ENCODE results near the gene SEMA6C.

SEMA6C gene

DNA sequence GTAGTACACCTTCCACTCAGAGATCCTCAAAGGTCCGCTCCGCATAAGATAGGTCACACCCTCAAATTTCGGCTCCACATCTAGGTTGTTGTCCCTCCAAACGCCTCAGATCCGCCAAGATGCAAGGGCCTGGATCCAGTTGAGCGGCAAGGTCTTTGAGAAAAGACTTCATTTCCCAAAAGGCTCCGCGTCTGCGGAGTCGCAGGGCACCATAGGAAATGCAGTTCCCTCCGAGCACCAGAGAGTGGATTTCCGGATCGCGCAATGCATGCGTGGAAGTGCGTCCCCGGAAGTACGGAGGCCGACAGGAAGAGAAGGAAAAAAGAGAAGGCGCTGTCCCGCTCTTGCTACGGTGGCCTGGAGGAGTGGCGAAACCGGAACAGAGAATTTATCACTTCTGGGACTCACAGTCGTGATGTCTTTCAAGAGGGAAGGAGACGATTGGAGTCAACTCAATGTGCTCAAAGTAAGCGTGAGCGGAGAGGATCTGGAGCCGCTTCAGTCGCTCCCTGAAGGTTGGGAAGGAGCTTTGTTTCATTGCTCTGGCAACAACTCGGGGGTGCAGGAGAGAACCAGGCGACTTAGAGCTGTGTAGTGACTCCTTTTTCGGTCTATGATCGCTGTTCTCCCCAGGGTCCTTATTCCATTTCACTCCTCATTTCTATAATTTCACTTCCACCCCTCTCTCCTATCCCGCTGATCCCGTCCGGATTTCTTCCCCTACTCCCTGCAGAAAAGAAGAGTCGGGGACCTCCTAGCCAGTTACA lies 19.5 kb upstream of the SEMA6C start, which contains the start of the genes LYSMD1 and SCNM1 (continued):
- TF ChIP-seq, protein P1, sequence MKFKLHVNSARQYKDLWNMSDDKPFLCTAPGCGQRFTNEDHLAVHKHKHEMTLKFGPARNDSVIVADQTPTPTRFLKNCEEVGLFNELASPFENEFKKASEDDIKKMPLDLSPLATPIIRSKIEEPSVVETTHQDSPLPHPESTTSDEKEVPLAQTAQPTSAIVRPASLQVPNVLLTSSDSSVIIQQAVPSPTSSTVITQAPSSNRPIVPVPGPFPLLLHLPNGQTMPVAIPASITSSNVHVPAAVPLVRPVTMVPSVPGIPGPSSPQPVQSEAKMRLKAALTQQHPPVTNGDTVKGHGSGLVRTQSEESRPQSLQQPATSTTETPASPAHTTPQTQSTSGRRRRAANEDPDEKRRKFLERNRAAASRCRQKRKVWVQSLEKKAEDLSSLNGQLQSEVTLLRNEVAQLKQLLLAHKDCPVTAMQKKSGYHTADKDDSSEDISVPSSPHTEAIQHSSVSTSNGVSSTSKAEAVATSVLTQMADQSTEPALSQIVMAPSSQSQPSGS (tag by site-specific recombination; IDR thresholded peaks at IDR 0.05; ENCODE audit: low read depth) = no peak
- TF ChIP-seq ZNF335 (tag by site-specific recombination; conservative IDR thresholded peaks at IDR 0.05) (peak; percentile 95), MZF1 (tag by site-specific recombination; IDR thresholded peaks at IDR 0.05; ENCODE audit: borderline replicate concordance) (no peak), SALL2 (tag by site-specific recombination; IDR thresholded peaks at IDR 0.05; ENCODE audit: borderline replicate concordance) (no peak), ZNF214 (tag by site-specific recombination; IDR thresholded peaks at IDR 0.05; ENCODE audit: borderline replicate concordance) (no peak), KLF10 (tag by site-specific recombination; IDR thresholded peaks at IDR 0.05) (peak; percentile 93), OSR2 (tag by site-specific recombination; IDR thresholded peaks at IDR 0.05) (no peak), ZNF10 (tag by site-specific recombination; IDR thresholded peaks at IDR 0.05) (no peak), ZNF48 (tag by site-specific recombination; IDR thresholded peaks at IDR 0.05) (no peak), BCL11A (tag by site-specific recombination; IDR thresholded peaks at IDR 0.05; ENCODE audit: low read depth) (no peak; the same call in 1 of the 2 replicates), HOXD13 (CRISPR knock-in tag; IDR thresholded peaks at IDR 0.05; ENCODE audit: borderline replicate concordance) (no peak), MYNN (tag by site-specific recombination; IDR thresholded peaks at IDR 0.05; ENCODE audit: borderline replicate concordance) (no peak), ZNF629 (tag by site-specific recombination; IDR thresholded peaks at IDR 0.05) (peak; percentile 94)
- TF ChIP-seq, protein P2, sequence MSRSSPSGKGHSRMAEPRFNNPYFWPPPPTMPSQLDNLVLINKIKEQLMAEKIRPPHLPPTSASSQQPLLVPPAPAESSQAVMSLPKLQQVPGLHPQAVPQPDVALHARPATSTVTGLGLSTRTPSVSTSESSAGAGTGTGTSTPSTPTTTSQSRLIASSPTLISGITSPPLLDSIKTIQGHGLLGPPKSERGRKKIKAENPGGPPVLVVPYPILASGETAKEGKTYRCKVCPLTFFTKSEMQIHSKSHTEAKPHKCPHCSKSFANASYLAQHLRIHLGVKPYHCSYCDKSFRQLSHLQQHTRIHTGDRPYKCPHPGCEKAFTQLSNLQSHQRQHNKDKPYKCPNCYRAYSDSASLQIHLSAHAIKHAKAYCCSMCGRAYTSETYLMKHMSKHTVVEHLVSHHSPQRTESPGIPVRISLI (tag by site-specific recombination; IDR thresholded peaks at IDR 0.05) = peak; percentile 98
- TF ChIP-seq, protein P3, sequence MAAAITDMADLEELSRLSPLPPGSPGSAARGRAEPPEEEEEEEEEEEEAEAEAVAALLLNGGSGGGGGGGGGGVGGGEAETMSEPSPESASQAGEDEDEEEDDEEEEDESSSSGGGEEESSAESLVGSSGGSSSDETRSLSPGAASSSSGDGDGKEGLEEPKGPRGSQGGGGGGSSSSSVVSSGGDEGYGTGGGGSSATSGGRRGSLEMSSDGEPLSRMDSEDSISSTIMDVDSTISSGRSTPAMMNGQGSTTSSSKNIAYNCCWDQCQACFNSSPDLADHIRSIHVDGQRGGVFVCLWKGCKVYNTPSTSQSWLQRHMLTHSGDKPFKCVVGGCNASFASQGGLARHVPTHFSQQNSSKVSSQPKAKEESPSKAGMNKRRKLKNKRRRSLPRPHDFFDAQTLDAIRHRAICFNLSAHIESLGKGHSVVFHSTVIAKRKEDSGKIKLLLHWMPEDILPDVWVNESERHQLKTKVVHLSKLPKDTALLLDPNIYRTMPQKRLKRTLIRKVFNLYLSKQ (tag by site-specific recombination; IDR thresholded peaks at IDR 0.05; ENCODE audit: borderline replicate concordance) = no peak
- TF ChIP-seq, protein P4, sequence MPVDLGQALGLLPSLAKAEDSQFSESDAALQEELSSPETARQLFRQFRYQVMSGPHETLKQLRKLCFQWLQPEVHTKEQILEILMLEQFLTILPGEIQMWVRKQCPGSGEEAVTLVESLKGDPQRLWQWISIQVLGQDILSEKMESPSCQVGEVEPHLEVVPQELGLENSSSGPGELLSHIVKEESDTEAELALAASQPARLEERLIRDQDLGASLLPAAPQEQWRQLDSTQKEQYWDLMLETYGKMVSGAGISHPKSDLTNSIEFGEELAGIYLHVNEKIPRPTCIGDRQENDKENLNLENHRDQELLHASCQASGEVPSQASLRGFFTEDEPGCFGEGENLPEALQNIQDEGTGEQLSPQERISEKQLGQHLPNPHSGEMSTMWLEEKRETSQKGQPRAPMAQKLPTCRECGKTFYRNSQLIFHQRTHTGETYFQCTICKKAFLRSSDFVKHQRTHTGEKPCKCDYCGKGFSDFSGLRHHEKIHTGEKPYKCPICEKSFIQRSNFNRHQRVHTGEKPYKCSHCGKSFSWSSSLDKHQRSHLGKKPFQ (tag by site-specific recombination; IDR thresholded peaks at IDR 0.05) = no peak
- TF ChIP-seq, protein P5, sequence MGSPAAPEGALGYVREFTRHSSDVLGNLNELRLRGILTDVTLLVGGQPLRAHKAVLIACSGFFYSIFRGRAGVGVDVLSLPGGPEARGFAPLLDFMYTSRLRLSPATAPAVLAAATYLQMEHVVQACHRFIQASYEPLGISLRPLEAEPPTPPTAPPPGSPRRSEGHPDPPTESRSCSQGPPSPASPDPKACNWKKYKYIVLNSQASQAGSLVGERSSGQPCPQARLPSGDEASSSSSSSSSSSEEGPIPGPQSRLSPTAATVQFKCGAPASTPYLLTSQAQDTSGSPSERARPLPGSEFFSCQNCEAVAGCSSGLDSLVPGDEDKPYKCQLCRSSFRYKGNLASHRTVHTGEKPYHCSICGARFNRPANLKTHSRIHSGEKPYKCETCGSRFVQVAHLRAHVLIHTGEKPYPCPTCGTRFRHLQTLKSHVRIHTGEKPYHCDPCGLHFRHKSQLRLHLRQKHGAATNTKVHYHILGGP (tag by site-specific recombination; IDR thresholded peaks at IDR 0.05) = no peak
- TF ChIP-seq, protein P6, sequence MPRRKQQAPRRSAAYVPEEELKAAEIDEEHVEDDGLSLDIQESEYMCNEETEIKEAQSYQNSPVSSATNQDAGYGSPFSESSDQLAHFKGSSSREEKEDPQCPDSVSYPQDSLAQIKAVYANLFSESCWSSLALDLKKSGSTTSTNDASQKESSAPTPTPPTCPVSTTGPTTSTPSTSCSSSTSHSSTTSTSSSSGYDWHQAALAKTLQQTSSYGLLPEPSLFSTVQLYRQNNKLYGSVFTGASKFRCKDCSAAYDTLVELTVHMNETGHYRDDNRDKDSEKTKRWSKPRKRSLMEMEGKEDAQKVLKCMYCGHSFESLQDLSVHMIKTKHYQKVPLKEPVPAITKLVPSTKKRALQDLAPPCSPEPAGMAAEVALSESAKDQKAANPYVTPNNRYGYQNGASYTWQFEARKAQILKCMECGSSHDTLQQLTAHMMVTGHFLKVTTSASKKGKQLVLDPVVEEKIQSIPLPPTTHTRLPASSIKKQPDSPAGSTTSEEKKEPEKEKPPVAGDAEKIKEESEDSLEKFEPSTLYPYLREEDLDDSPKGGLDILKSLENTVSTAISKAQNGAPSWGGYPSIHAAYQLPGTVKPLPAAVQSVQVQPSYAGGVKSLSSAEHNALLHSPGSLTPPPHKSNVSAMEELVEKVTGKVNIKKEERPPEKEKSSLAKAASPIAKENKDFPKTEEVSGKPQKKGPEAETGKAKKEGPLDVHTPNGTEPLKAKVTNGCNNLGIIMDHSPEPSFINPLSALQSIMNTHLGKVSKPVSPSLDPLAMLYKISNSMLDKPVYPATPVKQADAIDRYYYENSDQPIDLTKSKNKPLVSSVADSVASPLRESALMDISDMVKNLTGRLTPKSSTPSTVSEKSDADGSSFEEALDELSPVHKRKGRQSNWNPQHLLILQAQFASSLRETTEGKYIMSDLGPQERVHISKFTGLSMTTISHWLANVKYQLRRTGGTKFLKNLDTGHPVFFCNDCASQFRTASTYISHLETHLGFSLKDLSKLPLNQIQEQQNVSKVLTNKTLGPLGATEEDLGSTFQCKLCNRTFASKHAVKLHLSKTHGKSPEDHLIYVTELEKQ (tag by site-specific recombination; IDR thresholded peaks at IDR 0.05; ENCODE audit: borderline replicate concordance) = no peak
- TF ChIP-seq, protein P7, sequence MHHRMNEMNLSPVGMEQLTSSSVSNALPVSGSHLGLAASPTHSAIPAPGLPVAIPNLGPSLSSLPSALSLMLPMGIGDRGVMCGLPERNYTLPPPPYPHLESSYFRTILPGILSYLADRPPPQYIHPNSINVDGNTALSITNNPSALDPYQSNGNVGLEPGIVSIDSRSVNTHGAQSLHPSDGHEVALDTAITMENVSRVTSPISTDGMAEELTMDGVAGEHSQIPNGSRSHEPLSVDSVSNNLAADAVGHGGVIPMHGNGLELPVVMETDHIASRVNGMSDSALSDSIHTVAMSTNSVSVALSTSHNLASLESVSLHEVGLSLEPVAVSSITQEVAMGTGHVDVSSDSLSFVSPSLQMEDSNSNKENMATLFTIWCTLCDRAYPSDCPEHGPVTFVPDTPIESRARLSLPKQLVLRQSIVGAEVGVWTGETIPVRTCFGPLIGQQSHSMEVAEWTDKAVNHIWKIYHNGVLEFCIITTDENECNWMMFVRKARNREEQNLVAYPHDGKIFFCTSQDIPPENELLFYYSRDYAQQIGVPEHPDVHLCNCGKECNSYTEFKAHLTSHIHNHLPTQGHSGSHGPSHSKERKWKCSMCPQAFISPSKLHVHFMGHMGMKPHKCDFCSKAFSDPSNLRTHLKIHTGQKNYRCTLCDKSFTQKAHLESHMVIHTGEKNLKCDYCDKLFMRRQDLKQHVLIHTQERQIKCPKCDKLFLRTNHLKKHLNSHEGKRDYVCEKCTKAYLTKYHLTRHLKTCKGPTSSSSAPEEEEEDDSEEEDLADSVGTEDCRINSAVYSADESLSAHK (tag by site-specific recombination; IDR thresholded peaks at IDR 0.05) = no peak
